Activated CD8-positive, alpha-beta T cell treated with anti-CD3 and anti-CD28 coated beads for 36 hours (primary cell): Measurements from ENCODE around the gene PFKFB3. TPM values are rescaled to one million over a fixed set of nuclear protein-coding genes. Genes with fewer than 3 reads are reported as not detected.

ENCODE experiments used
- ATAC-seq: fragments of 200-7000 bp; cut with Tn5 transposase; one replicate; pipeline ENCODE4 v1.10.0; 2021; ENCODE audit warnings: mild to moderate bottlenecking, moderate library complexity
- CTCF ChIA-PET: fragments of 350-600 bp; sonication (Branson Sonifier 250); formaldehyde crosslinking; loops from one replicate; lab custom pipeline; 2021; ENCODE audit warnings: antibody characterized with exemption; lab: Charles Lee
- POLR2A ChIA-PET: fragments of 350-600 bp; sonication (Branson Sonifier 250); formaldehyde crosslinking; loops from one replicate; lab custom pipeline; 2021; ENCODE audit warnings: antibody characterized with exemption; lab: Charles Lee
- DNase-seq: peaks from one replicate; pipeline ENCODE4 v3.0.0-alpha.2; 2020
- H3K27ac Mint-ChIP-seq: one replicate; pipeline ENCODE4 v1.8.0; 2021; ENCODE audit warnings: mild to moderate bottlenecking, mixed read lengths
- H3K27me3 Mint-ChIP-seq: one replicate; pipeline ENCODE4 v1.8.0; 2021; ENCODE audit warnings: mixed read lengths
- H3K36me3 Mint-ChIP-seq: one replicate; pipeline ENCODE4 v1.8.0; 2021; ENCODE audit warnings: low read depth, mixed read lengths
- H3K4me1 Mint-ChIP-seq: one replicate; pipeline ENCODE4 v1.8.0; 2021; ENCODE audit warnings: low read depth, mixed read lengths
- H3K4me3 Mint-ChIP-seq: one replicate; pipeline ENCODE4 v1.8.0; 2021; ENCODE audit warnings: mild to moderate bottlenecking, moderate library complexity, mixed read lengths
- H3K9me3 Mint-ChIP-seq: one replicate; pipeline ENCODE4 v1.8.0; 2021; ENCODE audit warnings: mixed read lengths
- CTCF ChIP-seq: fragments of 200-600 bp; IDR thresholded peaks from one replicate; pipeline ENCODE4 v1.8.0; 2022; ENCODE audit warnings: antibody characterized with exemption, mild to moderate bottlenecking
- intact Hi-C: fragments of 100-400 bp; cut with micrococcal nuclease; formaldehyde crosslinking; loops from one replicate; pipeline ENCODE4 v1.10.0; 2022
- total RNA-seq, 2 experiments: library from RNA; stranded (reverse); gene quantifications; one replicate each; pipeline ENCODE4 v1.2.3, GENCODE V29; 2021

PFKFB3 gene
- total RNA-seq, 2 experiments from 2014 or later, result 107 to 117 TPM

- ChIA-PET POLR2A (interaction anchor here (0.6 to 1.2 kb wide), 2 partner anchors 11 to 69 kb away, joined by 3 to 4 read pairs; no protein-coding TSS in a partner anchor), CTCF (interaction anchor here (0.8 kb wide), 1 partner anchor 13 kb away, joined by 3 read pairs; the partner anchor contains the start of gene PFKFB3)
- Mint-ChIP-seq H3K27ac (no peak overlapping the region), H3K4me1 (peaks cover 4% of the 10 kb centered on the region), H3K4me3 (no peak overlapping the region), H3K36me3 (peaks cover 64% of the 10 kb centered on the region), H3K27me3 (no peaks in the 10 kb centered on the region), H3K9me3 (no peaks in the 10 kb centered on the region)
- intact Hi-C loops, result no loop called here
- DNase-seq (no peak), ATAC-seq (no peak)
- TF ChIP-seq CTCF, result no peak
Measured at GRCh38 chr10:6215683-6216484, 13.2 kb downstream of the PFKFB3 start.

DNA sequence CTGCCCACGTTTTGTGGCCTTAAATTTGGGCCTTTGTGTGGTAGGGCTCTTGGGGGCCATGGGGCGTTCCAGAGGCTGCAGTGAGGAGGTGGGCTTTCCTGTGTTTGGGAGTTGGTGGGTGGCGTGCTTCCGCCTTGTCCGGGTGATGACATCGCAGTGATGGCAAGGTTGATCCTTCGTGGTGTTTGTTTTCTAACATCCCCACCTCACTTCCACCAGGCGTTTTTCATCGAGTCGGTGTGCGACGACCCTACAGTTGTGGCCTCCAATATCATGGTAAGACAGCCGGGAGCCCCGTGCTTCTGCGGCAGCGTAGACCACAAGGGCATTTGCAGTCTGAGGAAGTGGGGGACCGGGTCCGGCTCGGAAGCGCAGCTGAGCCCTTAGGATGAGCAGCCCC, 14.2 kb downstream of the PFKFB3 start:
- Mint-ChIP-seq H3K27ac (no peak overlapping the region), H3K36me3 (peaks cover 70% of the 10 kb centered on the region), H3K9me3 (no peaks in the 10 kb centered on the region), H3K27me3 (no peaks in the 10 kb centered on the region), H3K4me3 (no peak overlapping the region), H3K4me1 (no peaks in the 10 kb centered on the region)
- ATAC-seq, result no peak
- intact Hi-C loops, result no loop called here
- ChIA-PET CTCF (interaction anchor here (0.8 to 1.7 kb wide), 3 partner anchors 12 to 185 kb away, joined by 3 to 5 read pairs (median 3); partner anchors contain the start of gene PFKFB3), POLR2A (no interaction called here)
- no peak for TF ChIP-seq CTCF
- no peak for DNase-seq

DNA sequence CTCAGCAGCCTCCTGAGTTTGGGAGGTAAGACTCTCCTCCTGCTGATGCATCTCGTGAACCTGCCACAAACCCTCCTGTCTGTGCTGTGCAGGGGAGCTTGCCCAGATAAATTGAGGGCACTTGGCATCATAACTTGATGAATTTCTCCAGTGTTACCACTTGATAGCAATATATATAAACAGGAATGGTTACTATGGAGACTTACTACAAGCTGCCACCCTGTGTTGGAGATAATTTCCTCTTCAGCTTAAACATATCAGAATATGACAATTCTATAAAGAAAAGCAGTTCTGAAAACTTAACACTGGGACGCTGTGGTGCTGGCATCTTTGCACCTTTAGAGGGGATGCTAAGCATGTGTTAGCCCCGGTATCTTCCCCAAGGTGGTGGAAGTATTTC, 14.9 kb downstream of the PFKFB3 start:
- H3K4me1 Mint-ChIP-seq, result no peaks in the 10 kb centered on the region
- DNase-seq (no peak), ATAC-seq (no peak)
- CTCF ChIA-PET, result interaction anchor here (1.6 to 1.7 kb wide), 2 partner anchors 13 to 184 kb away, joined by 3 to 5 read pairs; no protein-coding TSS in a partner anchor
- intact Hi-C loops, result no loop called here
- H3K4me3 Mint-ChIP-seq, result no peak overlapping the region
- no peak for TF ChIP-seq CTCF
- POLR2A ChIA-PET, result interaction anchor here (0.7 kb wide), 1 partner anchor 461 kb away, joined by 3 read pairs; no protein-coding TSS in a partner anchor
- no peaks in the 10 kb centered on the region for H3K27me3 Mint-ChIP-seq
- no peak overlapping the region for H3K27ac Mint-ChIP-seq
- no peaks in the 10 kb centered on the region for H3K9me3 Mint-ChIP-seq
- peaks cover 74% of the 10 kb centered on the region for H3K36me3 Mint-ChIP-seq

DNA sequence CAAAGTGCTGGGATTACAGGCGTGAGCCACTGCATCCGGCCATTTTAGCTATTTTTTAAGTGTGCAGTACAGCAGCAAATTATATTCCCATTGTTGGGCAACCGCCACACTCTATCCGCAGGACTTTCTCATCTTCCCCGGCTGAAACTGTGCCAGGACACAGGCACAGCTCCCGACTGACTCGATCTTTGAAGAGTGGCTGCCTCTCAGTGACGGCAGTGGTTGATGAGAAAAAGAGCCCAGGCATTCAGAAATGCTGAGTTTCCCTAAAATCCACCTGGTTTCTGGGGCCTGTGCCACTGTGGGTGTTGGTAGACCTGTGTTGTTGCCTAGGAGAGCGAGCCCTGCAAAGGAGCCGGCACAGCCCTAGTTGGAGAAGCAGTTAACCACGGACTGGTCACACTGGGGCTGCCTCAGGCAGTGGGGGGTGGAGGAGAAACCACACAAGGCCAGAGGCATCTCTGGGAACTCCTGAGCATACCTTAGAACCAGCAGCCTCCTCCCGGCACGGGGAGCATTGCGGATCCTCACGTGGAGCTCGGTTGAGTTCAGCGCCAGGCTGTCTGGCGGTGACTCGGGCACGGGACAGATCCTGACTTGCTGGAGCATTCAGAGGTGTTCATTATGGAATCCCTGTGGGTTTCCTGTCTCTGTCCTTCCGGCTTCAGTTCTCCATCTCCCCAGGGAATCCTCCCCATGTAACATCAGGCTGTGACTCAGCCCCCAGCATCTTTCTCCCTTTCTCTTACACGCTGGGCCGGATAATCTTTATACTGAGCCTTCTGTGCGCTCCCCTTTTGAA, 16.2 kb downstream of the PFKFB3 start:
- no peak for DNase-seq
- no peaks in the 10 kb centered on the region for H3K4me1 Mint-ChIP-seq
- H3K27me3 Mint-ChIP-seq, result no peaks in the 10 kb centered on the region
- no peak overlapping the region for H3K27ac Mint-ChIP-seq
- no peak overlapping the region for H3K4me3 Mint-ChIP-seq
- peaks cover 73% of the 10 kb centered on the region for H3K36me3 Mint-ChIP-seq
- TF ChIP-seq CTCF, result no peak
- ChIA-PET POLR2A (no interaction called here), CTCF (interaction anchor here (1.1 to 1.6 kb wide), 2 partner anchors 14 to 187 kb away, joined by 3 to 5 read pairs; no protein-coding TSS in a partner anchor)
- ATAC-seq, result no peak
- intact Hi-C loops, result no loop called here
- no peaks in the 10 kb centered on the region for H3K9me3 Mint-ChIP-seq
